ENCODE measurements around the gene CDK7.
"Not testable (repeated sequence)": the region's sequence is repeated elsewhere in the genome, so short reads cannot be mapped to it uniquely, and the experiment has no call there.

DNA sequence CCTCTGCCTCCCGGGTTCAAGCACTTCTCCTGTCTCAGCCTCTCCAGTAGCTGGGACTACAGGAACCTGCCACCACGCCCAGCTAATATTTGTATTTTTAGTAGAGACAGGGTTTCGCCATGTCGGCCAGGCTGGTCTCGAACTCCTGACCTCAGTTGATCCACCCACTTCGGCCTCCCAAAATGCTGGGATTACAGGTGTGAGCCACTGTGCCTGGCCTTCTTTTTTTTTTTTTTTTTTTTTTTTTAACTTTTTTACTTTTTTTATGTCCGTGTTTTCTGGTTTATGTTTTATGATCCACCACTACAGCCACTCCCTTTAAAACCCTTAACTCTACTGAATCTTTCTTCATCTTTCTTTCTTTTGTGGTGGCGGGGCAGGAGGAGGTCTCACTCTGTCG lies 2.0 kb downstream of the CDK7 start:
- TF ChIP-seq, protein P1, sequence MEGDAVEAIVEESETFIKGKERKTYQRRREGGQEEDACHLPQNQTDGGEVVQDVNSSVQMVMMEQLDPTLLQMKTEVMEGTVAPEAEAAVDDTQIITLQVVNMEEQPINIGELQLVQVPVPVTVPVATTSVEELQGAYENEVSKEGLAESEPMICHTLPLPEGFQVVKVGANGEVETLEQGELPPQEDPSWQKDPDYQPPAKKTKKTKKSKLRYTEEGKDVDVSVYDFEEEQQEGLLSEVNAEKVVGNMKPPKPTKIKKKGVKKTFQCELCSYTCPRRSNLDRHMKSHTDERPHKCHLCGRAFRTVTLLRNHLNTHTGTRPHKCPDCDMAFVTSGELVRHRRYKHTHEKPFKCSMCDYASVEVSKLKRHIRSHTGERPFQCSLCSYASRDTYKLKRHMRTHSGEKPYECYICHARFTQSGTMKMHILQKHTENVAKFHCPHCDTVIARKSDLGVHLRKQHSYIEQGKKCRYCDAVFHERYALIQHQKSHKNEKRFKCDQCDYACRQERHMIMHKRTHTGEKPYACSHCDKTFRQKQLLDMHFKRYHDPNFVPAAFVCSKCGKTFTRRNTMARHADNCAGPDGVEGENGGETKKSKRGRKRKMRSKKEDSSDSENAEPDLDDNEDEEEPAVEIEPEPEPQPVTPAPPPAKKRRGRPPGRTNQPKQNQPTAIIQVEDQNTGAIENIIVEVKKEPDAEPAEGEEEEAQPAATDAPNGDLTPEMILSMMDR (IDR thresholded peaks at IDR 0.05): not testable (repeated sequence)
- TF ChIP-seq POLR2A (IDR thresholded peaks at IDR 0.05): not testable (repeated sequence)
